HG02981 (cell line): Measurements from ENCODE around the gene NRG3.
"Not testable (repeated sequence)": the region's sequence is repeated elsewhere in the genome, so short reads cannot be mapped to it uniquely, and the experiment has no call there.

ENCODE experiments used
- ATAC-seq: cut with Tn5 transposase; IDR thresholded peaks from one replicate; pipeline ENCODE4 v1.9.1; 2021; ENCODE audit warnings: mild to moderate bottlenecking, moderate library complexity; ENCODE audit not compliant: unreplicated experiment

NRG3 gene

DNA sequence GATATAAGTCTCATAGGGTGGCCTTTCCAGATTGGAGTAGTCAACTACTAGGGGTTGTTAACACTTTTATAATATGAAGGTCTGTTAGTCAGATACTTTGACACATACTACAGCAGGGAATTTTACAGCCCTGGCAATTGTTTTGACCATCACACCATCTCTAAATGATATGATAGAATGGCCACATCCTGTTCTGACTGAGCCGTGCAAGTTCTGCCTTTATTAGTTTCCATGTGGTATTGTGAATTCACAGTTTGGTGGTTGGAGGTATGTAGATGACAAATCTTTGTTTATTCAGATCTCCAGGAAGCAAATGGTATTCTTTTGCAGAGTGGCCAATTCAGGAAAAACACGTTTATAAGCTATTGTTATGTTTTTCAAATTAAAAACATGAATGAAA is 83.0 kb downstream of the NRG3 start:
- no peak for ATAC-seq

DNA sequence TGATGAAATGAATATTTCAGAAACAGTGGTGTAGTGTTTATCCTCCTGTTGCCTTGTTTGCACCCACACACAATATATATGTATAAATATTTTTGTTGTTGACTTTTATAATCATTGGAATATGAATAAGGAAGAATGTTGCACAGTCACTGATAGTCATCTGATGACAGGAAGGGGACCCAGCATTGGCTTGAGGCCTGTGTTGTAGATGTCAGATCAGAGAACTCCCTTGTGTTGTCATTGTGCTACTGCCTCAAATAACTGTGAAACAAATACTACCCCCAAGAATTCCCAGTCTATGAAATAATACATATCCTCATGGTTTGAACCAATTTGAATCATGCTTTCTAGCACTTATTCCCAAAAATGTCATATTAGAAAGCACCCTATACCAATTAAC is 84.0 kb downstream of the NRG3 start:
- ATAC-seq, result no peak

DNA sequence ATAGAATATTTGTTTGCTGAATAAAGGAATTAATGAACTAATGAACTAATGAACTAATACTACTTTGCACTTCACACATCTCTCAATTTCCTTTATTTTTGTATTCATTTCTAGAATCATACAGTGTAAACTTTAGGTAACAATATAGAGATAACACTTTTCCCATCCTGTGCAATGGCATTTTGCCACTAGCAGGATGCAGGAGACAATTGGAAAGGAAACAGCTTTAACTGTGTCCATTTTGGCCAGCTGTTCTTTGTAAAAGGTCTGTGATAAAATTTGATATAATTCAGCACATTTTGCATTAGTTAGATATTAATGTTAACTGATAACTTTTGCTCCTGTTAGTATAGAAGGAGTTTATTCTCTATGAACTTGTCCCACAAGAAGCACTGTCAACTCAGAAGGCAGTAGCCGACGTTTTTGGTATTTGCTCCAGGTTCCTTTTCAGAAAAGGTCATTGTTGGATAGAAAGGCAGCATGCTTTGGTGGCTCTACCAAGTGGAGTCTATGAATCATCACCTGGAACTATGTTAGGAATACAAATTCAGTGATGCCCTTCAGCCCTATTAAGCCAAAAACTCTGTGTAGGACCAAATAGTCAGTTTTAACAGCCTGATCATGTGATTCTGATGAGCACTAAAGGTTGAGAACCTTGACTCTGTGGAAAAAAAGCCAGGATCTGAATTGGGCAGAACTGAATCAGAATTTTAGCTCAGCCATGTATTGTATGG is 86.6 kb downstream of the NRG3 start:
- no peak for ATAC-seq

DNA sequence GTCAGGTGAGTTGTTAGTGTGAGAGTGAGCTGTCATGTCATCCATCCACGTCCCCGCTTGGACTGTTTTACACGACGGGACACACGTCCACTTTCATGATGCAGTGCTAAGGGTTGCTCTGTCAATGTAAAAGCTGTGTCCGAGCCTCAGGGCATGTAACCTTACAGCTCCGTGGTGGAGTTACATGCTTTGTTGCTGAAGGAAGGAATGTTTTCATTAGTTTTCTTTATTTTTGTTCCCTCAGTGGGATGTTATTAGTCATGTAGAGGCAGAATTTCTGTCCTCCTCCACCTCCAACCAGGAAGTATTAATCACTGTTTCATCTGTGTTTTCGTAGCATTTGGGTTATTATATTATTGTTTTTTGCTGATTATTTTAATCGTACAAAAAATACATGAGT is 88.6 kb downstream of the NRG3 start:
- ATAC-seq, result no peak

DNA sequence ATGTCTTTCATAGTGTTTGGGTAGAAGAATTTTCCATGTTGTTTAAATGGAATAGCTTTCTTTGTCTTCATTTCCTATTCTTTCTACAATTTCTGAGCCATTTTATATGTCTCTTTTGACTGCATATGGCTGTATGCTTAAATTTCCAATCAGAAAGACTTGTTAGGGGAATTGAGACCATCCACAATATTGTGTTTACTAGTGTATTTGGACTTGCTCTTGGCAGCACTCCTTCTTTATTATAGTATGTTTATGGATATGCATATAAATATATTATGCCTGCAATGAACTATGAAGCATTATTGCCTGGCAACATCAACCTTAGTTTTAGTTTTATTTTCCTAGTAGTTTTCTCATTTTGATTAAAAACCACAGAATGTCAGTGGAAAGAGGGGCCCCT is 92.7 kb downstream of the NRG3 start:
- ATAC-seq, result no peak

DNA sequence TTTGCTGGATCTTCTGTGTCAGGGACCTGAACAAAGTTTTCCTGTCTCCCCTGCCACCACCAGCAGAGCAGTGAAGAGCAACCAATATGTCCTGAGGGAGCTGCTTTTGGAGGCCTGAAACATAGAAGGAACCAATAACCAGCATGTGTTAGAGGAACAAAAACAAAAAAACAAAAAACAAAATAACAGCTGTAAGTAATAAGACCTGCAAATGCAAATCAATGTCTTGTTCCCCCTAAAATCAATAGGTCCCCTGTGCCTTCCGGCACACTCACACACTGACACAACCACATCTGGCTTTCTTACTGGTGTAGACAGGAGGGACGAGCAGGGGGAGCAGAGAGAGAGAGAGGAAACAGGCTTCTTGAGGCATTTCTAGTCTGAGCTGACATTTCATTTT is 94.1 kb downstream of the NRG3 start:
- ATAC-seq, result no peak

DNA sequence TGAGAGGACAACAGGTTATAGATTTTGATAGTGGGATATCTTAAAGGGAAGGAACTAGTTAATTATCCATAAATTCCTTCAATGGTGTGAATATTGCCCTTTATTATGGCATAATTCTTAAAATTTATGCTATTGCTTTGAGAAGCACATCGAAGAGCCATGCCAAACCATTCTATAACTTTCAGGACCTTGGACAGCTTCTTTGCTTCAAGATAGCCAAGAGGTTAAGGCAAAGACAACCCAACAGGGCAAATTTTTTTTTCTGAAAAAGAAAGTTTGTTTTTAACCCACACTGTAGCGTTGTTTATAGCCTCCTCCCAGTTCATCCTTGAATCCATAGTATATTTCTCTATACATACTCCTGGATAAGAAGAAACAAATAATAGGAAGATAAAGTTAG is 103.2 kb downstream of the NRG3 start:
- ATAC-seq, result no peak

DNA sequence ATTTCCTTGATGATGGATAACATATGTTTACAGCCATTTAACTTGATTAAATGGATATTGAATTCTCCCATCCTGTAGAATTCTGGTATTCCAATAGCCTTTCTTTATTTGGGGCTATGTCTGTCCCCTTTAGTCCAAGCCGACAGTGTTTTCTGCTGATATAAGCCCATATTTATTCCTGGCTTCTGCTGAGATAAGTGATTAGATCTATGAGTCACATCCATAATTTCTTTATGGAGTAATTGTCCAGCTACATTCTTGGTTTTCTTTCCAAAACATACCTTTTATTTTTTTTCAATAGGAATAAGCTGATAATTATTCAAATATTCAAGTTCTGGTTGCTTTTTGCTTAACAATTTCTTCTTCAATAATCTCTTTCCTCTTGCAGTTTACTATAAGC is 106.7 kb downstream of the NRG3 start:
- ATAC-seq, result no peak

DNA sequence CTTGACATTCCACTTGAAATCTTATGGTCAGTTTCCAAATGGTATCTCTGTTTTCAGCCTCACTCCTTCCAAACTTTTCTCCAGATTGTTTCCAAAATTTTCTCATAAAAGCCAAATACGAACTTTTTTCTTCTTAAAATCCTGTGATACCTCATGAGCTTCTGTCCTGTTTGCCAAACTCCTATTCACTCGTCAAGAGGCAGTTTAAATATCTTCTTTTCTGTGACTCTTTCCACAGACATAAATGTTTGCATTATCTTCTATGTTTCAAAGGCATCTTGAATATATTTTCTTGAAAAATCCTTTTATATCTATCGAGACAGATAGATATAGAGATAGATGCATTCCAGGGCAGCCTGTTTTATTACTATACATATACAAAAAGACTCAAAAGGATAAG is 109.4 kb downstream of the NRG3 start:
- no peak for ATAC-seq

DNA sequence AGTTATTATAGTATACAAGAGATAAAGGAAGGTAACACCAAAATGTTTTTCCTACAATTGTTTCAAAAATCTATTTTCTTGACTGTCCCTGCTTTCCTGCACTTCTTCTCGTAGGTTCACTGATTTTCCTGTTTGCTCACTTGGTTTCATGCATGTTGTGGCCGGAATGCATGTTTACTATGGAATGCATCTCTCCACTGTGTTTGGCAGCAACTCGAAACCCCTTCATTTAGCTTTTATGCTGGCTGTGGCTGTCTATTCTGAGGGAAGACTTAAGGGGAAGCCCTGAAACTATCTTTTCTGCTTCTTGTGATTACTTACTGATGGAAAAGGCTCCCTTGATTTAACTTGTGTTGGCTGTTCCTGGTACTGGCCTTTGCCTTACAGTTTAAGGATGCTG is 120.3 kb downstream of the NRG3 start:
- ATAC-seq, result no peak

DNA sequence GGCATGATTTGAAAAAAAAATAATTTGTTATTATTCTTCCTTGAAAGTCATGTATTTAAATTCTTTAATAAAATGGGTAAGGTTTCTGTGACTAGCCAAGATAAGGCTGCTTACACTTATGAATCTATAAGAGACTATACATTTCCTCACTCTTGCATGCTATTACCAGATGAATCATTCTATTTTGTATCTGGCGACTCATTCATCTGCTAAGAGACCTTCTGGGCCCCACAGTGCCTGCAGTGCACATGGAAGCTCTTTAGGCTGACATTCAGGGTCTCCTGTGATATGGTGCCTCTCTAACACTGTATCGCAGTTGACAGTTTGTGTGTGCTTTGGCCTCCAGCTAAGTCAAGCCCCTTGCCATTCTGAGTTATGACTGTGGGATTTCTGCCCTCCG is 121.9 kb downstream of the NRG3 start:
- no peak for ATAC-seq

DNA sequence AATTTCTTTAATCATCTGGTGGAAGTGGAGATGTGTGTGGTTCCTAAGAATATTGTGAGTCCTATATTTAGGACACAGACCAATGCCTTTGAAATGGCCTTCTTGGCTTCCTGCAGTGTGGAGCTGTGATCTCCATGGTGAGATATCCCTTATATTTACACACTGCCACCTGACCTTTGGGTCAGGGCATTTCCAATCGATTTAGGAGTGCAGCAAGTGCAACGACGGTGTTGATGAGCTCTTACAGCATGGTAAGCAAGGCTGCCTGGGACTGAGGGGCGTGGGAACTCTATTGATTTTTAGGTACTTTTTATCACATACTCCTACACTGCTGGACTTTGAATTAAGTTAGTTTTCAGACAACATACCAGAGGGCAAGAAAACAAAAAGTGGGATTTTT is 146.0 kb downstream of the NRG3 start:
- no peak for ATAC-seq

DNA sequence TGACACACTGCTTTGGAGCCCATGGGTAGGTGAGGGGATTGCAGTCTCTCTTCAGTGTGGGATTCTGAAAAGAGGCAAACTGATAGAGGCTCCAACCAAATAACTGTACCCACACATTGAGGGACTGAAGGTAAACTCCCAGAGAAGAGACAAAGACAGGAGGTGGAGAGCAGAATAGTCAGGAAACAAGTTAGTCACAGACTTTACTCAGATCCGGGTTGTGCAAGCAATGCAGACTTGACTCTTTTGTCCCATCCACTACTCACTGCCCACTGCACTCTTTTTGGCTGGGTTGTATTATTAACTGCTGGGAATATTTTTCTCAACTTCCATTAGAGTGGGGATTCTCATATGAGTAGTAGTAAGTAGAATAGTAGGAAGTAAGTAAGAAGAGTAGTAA is 152.7 kb downstream of the NRG3 start:
- no peak for ATAC-seq

DNA sequence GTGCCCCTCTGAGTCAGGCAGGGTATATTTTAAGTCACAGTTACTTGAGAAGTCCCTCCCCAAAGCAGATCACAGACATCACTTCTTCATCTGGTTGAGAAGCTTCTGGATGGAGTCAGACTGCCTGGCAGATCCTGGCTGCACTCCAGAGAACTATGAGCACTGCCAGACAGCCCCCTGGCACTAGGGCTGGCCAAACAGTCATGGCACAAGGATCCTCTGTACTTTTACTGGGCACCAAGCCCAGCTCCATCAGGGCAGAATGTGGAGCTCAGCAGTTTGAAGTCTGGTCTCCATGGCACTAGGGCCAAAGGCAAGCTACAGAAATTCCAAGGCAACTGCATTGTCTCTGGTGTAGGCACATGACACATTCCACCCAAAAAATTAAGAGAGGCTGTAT is 162.1 kb downstream of the NRG3 start:
- no peak for ATAC-seq

DNA sequence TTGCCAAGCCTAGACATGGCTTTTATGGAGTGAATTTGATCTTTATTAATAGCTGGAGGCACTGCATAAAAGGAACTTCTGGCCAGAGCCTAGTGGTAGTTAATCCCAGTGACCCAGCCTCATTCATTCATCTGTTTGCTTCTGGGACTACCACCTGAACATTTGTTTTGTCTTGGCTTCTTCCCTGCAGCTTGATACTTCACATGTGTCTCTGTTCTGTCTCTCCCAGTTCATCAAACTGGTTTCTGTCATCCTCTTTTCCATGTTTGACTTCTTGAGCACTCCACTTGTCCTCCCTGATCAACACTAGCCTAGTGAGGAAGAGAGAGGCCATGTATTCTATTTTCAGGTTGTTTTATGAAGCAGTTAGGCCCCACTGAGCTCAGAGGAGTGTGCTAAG is 163.6 kb downstream of the NRG3 start:
- no peak for ATAC-seq

DNA sequence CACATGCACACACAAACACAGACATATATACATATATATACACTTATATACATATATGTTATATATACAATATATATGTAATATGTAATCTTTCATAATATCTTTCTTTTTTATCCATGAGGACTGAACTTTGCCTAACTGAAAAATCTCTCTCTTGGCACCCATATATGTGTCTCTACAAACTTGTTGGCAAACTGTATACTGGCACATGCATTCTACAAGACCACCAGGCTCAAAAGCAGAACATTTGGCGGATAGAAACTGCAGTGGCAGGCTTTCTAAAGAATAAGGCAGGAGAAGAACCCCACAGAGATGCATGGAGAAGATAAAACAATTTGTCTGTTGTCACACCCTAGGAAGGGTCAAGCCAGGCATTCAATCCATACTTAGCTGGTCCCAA is 165.3 kb downstream of the NRG3 start:
- ATAC-seq, result no peak

DNA sequence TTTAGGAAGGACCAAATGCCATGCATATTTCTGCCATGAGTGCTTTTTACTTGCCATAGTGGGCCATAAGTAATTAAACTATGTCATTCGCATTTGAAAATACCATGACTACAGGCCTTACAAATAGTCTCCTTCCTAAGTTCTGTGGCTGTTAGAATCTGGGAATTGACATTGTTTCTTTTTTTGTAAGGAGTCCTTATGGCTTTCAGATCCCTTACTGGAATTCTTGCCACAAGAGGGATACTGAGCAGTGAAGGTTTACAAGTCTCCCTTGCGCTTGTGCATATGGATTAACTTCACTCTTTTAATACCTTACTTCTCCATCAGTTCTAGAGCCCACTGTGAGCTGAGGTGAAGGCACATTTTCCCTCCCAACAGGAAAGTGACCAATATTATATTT is 166.0 kb downstream of the NRG3 start:
- ATAC-seq, result no peak

DNA sequence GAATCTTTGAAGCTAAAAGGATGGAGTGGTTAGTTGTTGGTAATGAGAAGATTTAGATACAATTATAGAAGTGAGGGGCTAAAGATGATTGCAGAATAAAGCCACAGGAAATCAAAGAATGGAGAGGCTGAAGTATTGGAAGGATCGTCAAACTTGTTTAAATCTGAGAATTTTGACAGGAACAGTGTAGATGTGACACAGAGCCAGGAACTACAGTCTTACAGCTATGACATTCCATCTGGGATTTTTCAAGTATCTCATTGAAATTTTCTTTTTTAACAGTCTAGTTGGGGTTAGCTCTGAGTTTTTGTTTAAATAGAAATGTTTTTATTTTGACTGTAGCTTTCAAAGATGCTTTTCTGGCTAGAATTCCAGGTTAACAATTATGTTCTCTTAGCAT is 181.4 kb downstream of the NRG3 start:
- ATAC-seq, result no peak

DNA sequence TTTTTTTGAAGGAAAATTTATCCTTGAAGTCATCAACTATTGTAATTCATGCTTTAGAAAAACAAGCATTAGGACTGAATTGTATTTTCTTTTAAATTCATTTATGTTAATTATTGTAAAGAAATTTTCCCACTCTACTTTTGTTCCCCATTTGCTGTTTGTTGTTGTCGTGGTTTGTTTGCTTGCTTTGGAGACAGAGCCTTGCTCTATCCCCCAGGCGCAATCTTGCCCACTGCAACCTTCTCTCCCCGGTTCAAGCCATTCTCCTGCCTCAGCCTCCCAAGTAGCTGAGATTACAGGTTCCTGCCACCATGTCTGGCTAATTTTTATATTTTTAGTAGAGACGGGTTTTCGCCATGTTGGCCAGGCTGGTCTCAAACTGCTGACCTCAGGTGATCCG is 192.2 kb downstream of the NRG3 start:
- ATAC-seq, result not testable (repeated sequence)

DNA sequence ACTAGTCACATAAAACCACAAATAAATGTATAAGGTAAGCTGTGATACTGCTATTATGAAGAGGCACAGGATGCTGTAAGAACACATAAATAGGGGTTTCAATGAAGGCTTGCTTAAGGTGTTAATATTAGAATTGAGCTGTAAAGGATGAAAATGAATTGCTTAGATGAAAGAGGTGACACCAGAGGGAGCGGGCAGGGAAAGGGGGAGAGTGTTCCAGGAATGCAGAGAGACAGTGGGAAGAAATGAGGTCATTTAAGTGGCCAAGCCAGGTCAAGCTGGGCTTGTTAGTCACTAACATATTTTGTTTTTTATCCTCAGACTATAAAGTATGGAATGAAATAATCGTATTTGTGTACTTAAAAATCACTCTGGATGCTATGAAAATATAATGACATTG is 193.5 kb downstream of the NRG3 start:
- ATAC-seq, result no peak

DNA sequence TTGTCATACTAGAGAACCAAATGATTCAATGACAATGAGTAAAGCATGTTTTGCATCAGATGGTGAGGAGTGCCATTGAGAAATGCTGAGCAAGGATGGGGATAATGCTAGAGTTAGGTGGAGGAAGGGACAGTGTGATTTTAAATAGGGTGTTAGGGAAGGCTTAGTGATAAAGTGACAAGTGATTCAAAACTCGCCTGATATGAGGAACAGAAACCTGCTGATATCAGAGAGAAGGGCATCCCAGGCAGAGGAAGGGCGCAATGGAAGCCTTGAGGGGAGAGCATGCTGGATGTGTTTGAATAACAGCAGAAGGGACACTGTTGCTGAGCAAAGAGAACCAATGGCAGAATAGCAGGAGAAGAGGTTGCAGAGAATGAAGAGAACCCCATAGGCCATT is 196.2 kb downstream of the NRG3 start:
- no peak for ATAC-seq

DNA sequence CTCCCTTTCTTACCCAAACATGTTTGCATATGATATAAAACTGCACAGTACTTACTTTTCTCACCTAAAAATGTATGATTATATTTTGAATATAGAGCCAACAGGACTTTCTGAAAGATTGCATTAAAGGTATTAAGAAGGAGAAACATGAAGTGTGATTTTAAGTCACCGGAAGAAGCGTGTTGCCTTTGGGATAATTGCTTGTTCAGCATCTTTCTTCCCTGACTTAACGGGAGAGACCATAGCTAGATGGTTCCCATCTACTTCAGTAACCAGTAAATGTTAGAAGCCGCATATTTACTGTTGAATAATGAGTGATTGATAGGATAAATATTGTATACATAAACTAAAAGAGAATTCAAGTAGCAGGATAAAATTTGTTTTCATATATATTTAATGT is 197.1 kb downstream of the NRG3 start:
- ATAC-seq, result no peak

DNA sequence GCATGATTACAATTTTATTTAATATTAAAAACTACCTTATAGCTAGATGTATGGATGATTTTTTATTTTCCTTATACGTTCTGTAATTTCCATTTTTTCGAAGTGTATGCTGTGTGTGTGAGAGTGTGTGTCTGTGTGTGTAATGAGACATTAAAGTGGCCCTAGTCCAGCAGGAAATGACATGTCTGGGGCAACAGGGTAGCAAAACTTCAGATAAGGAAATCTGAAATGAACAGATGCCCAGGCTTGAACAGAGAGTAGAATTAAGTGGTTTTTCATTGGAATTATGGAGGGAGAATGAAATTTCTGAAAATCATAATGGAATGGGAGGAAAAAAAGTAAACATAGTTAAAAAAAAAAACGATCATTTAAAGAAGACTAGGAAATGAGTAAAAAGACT is 200.6 kb downstream of the NRG3 start:
- ATAC-seq, result no peak

DNA sequence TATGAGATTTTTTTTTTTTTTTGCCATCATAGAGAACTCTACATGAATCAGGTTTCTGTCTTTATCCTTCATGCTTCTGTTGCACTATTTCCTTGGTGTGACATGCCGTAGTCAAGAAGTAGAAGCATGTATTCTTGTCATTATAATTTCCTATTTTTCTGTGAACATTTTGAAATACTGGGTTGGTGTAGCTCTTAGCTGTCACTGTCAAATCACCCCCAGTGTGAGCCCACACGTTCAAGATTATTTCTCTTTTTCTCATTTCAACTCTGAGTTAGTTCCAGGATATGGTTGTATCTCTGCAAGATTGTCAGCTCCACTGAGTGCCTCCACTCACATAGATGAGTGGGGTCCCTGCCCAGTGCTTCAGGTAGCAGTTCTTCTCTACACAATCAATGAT is 209.5 kb downstream of the NRG3 start:
- ATAC-seq, result no peak
